Endodermal cell (in vitro differentiated cells): ENCODE results near the gene PLK5. TPM values are rescaled to one million over a fixed set of nuclear protein-coding genes. Genes with fewer than 3 reads are reported as not detected.

Source experiments
- DNase-seq: peaks from one replicate; pipeline ENCODE4 v3.0.0-alpha.2; 2017
- H3K27ac ChIP-seq: 2 replicates; pipeline ENCODE4 v1.5.1; 2013; ENCODE audit warnings: mild to moderate bottlenecking, low read depth, low read length, moderate library complexity
- H3K27me3 ChIP-seq: 2 replicates; pipeline ENCODE4 v1.6.1; 2013; ENCODE audit warnings: mild to moderate bottlenecking, low read length, moderate library complexity; ENCODE audit not compliant: insufficient read depth, control insufficient read depth, poor library complexity, severe bottlenecking
- H3K36me3 ChIP-seq: 2 replicates; pipeline ENCODE4 v1.7.0; 2013; ENCODE audit warnings: mild to moderate bottlenecking, low read length, moderate library complexity; ENCODE audit not compliant: control insufficient read depth, insufficient read depth
- H3K4me1 ChIP-seq: one replicate; pipeline ENCODE4 v1.7.0; 2013; ENCODE audit warnings: low read length; ENCODE audit not compliant: control insufficient read depth, insufficient read depth
- H3K4me3 ChIP-seq: 2 replicates; pipeline ENCODE4 v1.5.1; 2013; ENCODE audit warnings: mild to moderate bottlenecking, low read length, moderate library complexity
- H3K9ac ChIP-seq: 2 replicates; pipeline ENCODE4 v1.6.1; 2013; ENCODE audit warnings: mild to moderate bottlenecking, low read length, moderate library complexity; ENCODE audit not compliant: poor library complexity, severe bottlenecking; ENCODE audit errors: extremely low read depth
- H3K9me3 ChIP-seq: 2 replicates; pipeline ENCODE4 v1.6.1; 2013; ENCODE audit warnings: mild to moderate bottlenecking, low read length, moderate library complexity; ENCODE audit not compliant: control insufficient read depth
- H3K27ac Mint-ChIP-seq: 2 replicates; pipeline ENCODE4 v1.8.0; 2020; ENCODE audit warnings: mixed read lengths
- H3K27me3 Mint-ChIP-seq: 2 replicates; pipeline ENCODE4 v1.8.0; 2021; ENCODE audit warnings: mild to moderate bottlenecking, mixed read lengths; ENCODE audit not compliant: insufficient read depth
- H3K36me3 Mint-ChIP-seq: 2 replicates; pipeline ENCODE4 v1.8.0; 2020; ENCODE audit warnings: low read depth, mixed read lengths
- H3K4me1 Mint-ChIP-seq: 2 replicates; pipeline ENCODE4 v1.8.0; 2020; ENCODE audit warnings: mixed read lengths
- H3K4me3 Mint-ChIP-seq: 2 replicates; pipeline ENCODE4 v1.8.0; 2020; ENCODE audit warnings: mild to moderate bottlenecking, moderate library complexity, mixed read lengths
- H3K9me3 Mint-ChIP-seq: 2 replicates; pipeline ENCODE4 v1.8.0; 2020; ENCODE audit warnings: mild to moderate bottlenecking, mixed read lengths
- WGBS, 2 experiments: methylation state at CpG; one replicate each; pipeline versions ENCODE4 v1.1.5 to v1.1.7; 2013; ENCODE audit warnings: missing lambda C conversion rate in 2 of 2, mixed read lengths in 1 of 2; ENCODE audit not compliant: insufficient coverage in 1 of 2, insufficient read length in 1 of 2; 5-methylcytosine and 5-hydroxymethylcytosine counted together
- total RNA-seq, 2 donors: library from RNA; stranded (reverse); fragmentation: NEBNext Ultra II Directional in 1 of 2; extraction: Animal tissue kit (Norgen Biotek cat#: 25700) in 1 of 2; gene quantifications; 2 replicates in 1 of 2; 3 replicates in 1 of 2; pipeline ENCODE4 v1.2.1, GENCODE V29; 2021
- TF ChIP-seq, protein P1 (sequence below): fragments of 200-600 bp; sonication (generic); conservative IDR thresholded peaks from 2 replicates; pipeline ENCODE4 v1.5.0; 2021; ENCODE audit warnings: antibody characterized with exemption, mild to moderate bottlenecking

PLK5 gene
- total RNA-seq, 2 donors from 2014 or later = 0.48 TPM; not detected in 1

- TF ChIP-seq, protein P1, sequence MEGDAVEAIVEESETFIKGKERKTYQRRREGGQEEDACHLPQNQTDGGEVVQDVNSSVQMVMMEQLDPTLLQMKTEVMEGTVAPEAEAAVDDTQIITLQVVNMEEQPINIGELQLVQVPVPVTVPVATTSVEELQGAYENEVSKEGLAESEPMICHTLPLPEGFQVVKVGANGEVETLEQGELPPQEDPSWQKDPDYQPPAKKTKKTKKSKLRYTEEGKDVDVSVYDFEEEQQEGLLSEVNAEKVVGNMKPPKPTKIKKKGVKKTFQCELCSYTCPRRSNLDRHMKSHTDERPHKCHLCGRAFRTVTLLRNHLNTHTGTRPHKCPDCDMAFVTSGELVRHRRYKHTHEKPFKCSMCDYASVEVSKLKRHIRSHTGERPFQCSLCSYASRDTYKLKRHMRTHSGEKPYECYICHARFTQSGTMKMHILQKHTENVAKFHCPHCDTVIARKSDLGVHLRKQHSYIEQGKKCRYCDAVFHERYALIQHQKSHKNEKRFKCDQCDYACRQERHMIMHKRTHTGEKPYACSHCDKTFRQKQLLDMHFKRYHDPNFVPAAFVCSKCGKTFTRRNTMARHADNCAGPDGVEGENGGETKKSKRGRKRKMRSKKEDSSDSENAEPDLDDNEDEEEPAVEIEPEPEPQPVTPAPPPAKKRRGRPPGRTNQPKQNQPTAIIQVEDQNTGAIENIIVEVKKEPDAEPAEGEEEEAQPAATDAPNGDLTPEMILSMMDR = no peak
- Histone ChIP-seq H3K27ac (no peak overlapping the region), H3K9ac (no peak overlapping the region), H3K27me3 (peaks cover 16% of the 10 kb centered on the region), H3K4me1 (no peaks in the 10 kb centered on the region), H3K4me3 (no peak overlapping the region), H3K9me3 (no peaks in the 10 kb centered on the region), H3K36me3 (no peaks in the 10 kb centered on the region)
- 66 to 86% methylated on average over 3 to 15 of the region's 15 CpGs for WGBS, 2 experiments
- Mint-ChIP-seq H3K27me3 (peaks cover 35% of the 10 kb centered on the region), H3K4me1 (peaks cover 7% of the 10 kb centered on the region), H3K27ac (no peak overlapping the region), H3K36me3 (peaks cover 2% of the 10 kb centered on the region), H3K9me3 (peaks cover 2% of the 10 kb centered on the region), H3K4me3 (no peak overlapping the region)
- DNase-seq = no peak
Observed at GRCh38 chr19:1494115-1494815, 29.6 kb upstream of the PLK5 start.

- Histone ChIP-seq H3K4me3 (no peak overlapping the region), H3K9ac (no peak overlapping the region), H3K4me1 (no peaks in the 10 kb centered on the region), H3K9me3 (peaks cover 5% of the 10 kb centered on the region), H3K27ac (no peak overlapping the region), H3K36me3 (no peaks in the 10 kb centered on the region), H3K27me3 (peaks cover 16% of the 10 kb centered on the region)
- Mint-ChIP-seq H3K27me3 (peaks cover 35% of the 10 kb centered on the region), H3K36me3 (peaks cover 2% of the 10 kb centered on the region), H3K4me3 (no peak overlapping the region), H3K9me3 (peaks cover 9% of the 10 kb centered on the region), H3K27ac (no peak overlapping the region), H3K4me1 (peaks cover 7% of the 10 kb centered on the region)
- TF ChIP-seq, protein P1 = no peak
- DNase-seq = no peak
- 87 to 90% methylated on average over 23 to 37 of the region's 37 CpGs for WGBS, 2 experiments
Observed at GRCh38 chr19:1495051-1495798, 28.7 kb upstream of the PLK5 start.

DNA sequence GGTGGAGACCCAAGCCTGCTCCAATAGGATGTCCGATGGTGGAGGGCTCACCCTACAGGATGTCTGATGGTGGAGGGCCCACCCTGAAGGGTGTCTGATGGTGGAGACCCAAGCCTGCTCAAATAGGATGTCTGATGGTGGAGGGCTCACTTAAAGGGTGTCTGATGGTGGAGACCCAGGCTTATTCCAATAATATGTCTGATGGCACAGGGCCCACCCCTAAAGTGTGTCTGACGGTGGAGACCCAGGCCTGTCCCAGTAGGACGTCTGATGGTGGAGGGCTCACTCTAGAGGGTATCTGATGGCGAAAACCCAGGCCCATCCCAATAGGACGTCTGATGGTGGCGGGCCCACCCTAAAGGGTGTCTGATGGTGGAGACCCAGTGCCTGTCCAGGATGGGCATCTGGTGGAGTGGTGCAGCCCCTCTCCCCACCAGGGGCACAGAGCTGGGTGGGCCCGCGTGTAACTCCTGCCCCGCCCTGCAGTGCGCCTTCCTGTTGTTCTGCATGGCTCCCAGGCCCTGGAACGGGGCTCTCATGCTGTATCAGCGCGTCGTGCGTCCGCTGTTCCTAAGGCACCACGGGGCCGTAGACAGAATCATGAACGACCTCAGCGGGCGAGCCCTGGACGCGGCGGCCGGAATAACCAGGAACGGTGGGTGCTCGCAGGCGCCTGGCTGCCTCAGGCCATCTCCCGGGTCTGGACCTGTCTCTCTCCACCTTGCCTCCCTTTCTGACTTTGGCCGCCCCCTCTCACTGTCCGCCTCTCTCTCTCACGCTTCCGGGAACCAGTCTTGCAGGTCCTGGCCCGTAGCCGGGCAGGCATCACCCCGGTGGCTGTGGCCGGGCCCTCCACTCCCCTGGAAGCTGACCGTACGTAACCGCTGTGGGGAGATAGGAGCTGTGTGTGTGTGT is 27.8 kb upstream of the PLK5 start:
- Histone ChIP-seq H3K27me3 (peaks cover 16% of the 10 kb centered on the region), H3K4me3 (no peak overlapping the region), H3K9me3 (peaks cover 8% of the 10 kb centered on the region), H3K4me1 (no peaks in the 10 kb centered on the region), H3K9ac (no peak overlapping the region), H3K27ac (no peak overlapping the region), H3K36me3 (no peaks in the 10 kb centered on the region)
- Mint-ChIP-seq H3K9me3 (peaks cover 16% of the 10 kb centered on the region), H3K36me3 (peaks cover 2% of the 10 kb centered on the region), H3K27ac (no peak overlapping the region), H3K27me3 (peaks cover 37% of the 10 kb centered on the region), H3K4me1 (peaks cover 7% of the 10 kb centered on the region), H3K4me3 (no peak overlapping the region)
- no peak for DNase-seq
- 93% methylated on average over 27 to 40 of the region's 40 CpGs for WGBS, 2 experiments
- TF ChIP-seq, protein P1 = no peak
